Psoas muscle (tissue), 8 donors: Measurements from ENCODE around the gene BICDL1. TPM values are rescaled to one million over a fixed set of nuclear protein-coding genes. Genes with fewer than 3 reads are reported as not detected.
"Not testable (repeated sequence)": the region's sequence is repeated elsewhere in the genome, so short reads cannot be mapped to it uniquely, and the experiment has no call there.

ENCODE experiments used
- ATAC-seq, 4 donors: fragments of 200-7000 bp; cut with Tn5 transposase; one replicate each; pipeline ENCODE4 v1.9.1; 2020; ENCODE audit warnings: moderate library complexity in 3 of 4, mild to moderate bottlenecking in 2 of 4
- DNase-seq, 2 donors: peaks; one replicate each; pipeline ENCODE4 v3.0.0-alpha.2; 2020
- H3K27ac ChIP-seq: fragments of 200-600 bp; one replicate; pipeline ENCODE4 v1.8.0; 2022
- H3K27me3 ChIP-seq, 3 donors: fragments of 200-600 bp in 1 of 3; one replicate each; pipeline versions ENCODE4 v1.6.1 to v1.8.0; 2013 to 2022; ENCODE audit warnings: low read length in 2 of 3, mild to moderate bottlenecking in 2 of 3, moderate library complexity in 1 of 3; ENCODE audit not compliant: insufficient read depth in 3 of 3
- H3K36me3 ChIP-seq, 2 donors: fragments of 200-600 bp in 1 of 2; one replicate each; pipeline versions ENCODE4 v1.6.1 to v1.8.0; 2013 to 2022; ENCODE audit warnings: low read depth in 1 of 2, mild to moderate bottlenecking in 1 of 2, moderate library complexity in 1 of 2; ENCODE audit not compliant: insufficient read depth in 1 of 2
- H3K4me1 ChIP-seq: fragments of 200-600 bp; one replicate; pipeline ENCODE4 v1.8.0; 2022
- H3K4me3 ChIP-seq: fragments of 200-600 bp; one replicate; pipeline ENCODE4 v1.8.0; 2022; ENCODE audit warnings: mild to moderate bottlenecking
- H3K9me3 ChIP-seq: fragments of 200-600 bp; one replicate; pipeline ENCODE4 v1.8.0; 2022
- WGBS, 3 donors: extraction: QIAGEN DNeasy Blood & Tissue Kit; methylation state at CpG; one replicate each; pipeline versions ENCODE4 v1.1.6 to v1.1.7; 2013; 5-methylcytosine and 5-hydroxymethylcytosine counted together
- intact Hi-C, 2 donors: fragments of 100-400 bp; cut with DNase I; formaldehyde crosslinking; loops; one replicate each; pipeline versions ENCODE4 v1.11.0 to v1.14.2; 2022
- polyA plus RNA-seq, 3 donors: library from polyadenylated mRNA; stranded (reverse); fragments of 200-250 nt; gene quantifications; one replicate each; pipeline ENCODE4 v1.2.3, GENCODE V29; 2013
- total RNA-seq, 4 donors: library from RNA; stranded (reverse); fragmentation: NEBNext Ultra II Directional in 2 of 4; extraction: Animal tissue kit (Norgen Biotek cat#: 25700) in 2 of 4; gene quantifications; one replicate each; pipeline versions ENCODE4 v1.2.1 to v1.2.4, GENCODE V29; 2021 to 2023
- TF ChIP-seq, protein P1 (sequence below): fragments of 200-600 bp; IDR thresholded peaks from one replicate; pipeline ENCODE4 v1.8.0; 2022; ENCODE audit warnings: antibody characterized with exemption
- donor health status: healthy with polysubstance abuse.
- donor health status: DM: no; HTN: no; CAD: no; lungs with moderate emphysema.
- donor health status: Bipolar disorder and iron deficiency.
- donor health status: healthy.
- donor health status: DM: yes; HTN: yes; CAD: no.
- donor health status: DM: no; HTN: no; CAD: no.
- donor health status: DM: no; HTN: no; CAD: no.
- donor health status: DM: yes; HTN: yes; CAD: no.

BICDL1 gene
- total and polyA plus RNA-seq, 7 donors: 0.05 to 0.22 (median 0.11) TPM; not detected in 1

DNA sequence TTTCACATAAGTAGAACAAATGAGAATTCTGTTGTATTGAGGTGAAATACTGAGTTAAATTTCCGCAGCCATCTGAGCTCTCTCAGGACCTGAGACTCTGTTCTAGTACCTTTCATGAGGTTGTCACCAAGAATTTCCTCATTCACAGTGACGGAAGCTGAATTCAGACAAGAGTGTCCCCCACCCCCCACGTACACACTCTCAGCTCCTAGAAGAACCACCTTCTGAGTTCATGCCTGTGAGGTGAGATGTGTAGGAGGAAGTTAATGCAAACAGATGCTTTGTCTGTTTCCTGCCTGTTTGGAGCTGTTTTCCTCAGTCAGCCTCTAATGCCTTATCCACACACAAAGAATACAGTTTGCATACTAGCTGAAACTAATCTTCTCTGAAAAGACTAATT, 18.2 kb downstream of the BICDL1 start:
- intact Hi-C loops: no loop called here
- peaks cover 0 to 5% (median 3%) of the 10 kb centered on the region in 3 donors for H3K27me3 ChIP-seq
- no peak overlapping the region for H3K27ac ChIP-seq
- no peak for ATAC-seq
- no peak overlapping the region for H3K4me3 ChIP-seq
- WGBS, 3 donors: 44 to 63% (median 54%) methylated on average over 3 of the region's 3 CpGs
- no peaks in the 10 kb centered on the region for H3K4me1 ChIP-seq
- TF ChIP-seq, protein P1, sequence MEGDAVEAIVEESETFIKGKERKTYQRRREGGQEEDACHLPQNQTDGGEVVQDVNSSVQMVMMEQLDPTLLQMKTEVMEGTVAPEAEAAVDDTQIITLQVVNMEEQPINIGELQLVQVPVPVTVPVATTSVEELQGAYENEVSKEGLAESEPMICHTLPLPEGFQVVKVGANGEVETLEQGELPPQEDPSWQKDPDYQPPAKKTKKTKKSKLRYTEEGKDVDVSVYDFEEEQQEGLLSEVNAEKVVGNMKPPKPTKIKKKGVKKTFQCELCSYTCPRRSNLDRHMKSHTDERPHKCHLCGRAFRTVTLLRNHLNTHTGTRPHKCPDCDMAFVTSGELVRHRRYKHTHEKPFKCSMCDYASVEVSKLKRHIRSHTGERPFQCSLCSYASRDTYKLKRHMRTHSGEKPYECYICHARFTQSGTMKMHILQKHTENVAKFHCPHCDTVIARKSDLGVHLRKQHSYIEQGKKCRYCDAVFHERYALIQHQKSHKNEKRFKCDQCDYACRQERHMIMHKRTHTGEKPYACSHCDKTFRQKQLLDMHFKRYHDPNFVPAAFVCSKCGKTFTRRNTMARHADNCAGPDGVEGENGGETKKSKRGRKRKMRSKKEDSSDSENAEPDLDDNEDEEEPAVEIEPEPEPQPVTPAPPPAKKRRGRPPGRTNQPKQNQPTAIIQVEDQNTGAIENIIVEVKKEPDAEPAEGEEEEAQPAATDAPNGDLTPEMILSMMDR: no peak
- DNase-seq: no peak
- H3K36me3 ChIP-seq: no peaks in the 10 kb centered on the region
- no peaks in the 10 kb centered on the region for H3K9me3 ChIP-seq

DNA sequence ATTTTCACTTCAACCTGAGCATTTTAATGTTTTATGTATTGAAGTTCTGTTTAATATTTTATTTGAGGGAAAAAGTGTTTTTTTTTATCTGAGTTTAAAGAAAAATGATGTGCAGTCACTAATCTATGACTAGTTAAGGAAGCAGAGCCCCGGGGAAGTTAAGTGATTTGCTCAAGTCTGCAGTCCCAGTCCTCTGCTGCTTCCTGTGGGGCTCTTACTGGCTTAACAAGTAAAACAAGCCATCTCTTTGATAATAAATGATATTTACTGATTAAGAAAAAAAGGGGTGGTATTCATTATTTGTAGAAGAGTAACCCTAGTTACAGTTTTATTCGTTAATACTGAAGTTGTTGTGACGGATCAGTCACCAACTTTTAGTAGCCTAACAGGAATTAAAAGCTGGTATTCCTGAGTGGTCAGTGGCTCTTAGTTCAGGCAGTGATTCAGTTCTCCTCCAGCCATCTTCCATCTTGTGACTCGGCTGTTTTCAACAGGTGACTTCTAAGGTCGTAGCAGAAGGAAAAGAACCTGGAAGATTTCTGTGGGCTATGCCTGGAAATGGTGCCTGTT, 21.7 kb downstream of the BICDL1 start:
- H3K4me1 ChIP-seq: no peaks in the 10 kb centered on the region
- no peak overlapping the region for H3K4me3 ChIP-seq
- ATAC-seq (no peak), DNase-seq (no peak)
- intact Hi-C loops: no loop called here
- no peak overlapping the region for H3K27ac ChIP-seq
- H3K27me3 ChIP-seq: peaks cover 0 to 3% (median 0%) of the 10 kb centered on the region in 3 donors
- TF ChIP-seq, protein P1: no peak
- H3K36me3 ChIP-seq: no peaks in the 10 kb centered on the region
- no peaks in the 10 kb centered on the region for H3K9me3 ChIP-seq
- WGBS, 3 donors: 76 to 81% (median 77%) methylated on average over 5 of the region's 5 CpGs

DNA sequence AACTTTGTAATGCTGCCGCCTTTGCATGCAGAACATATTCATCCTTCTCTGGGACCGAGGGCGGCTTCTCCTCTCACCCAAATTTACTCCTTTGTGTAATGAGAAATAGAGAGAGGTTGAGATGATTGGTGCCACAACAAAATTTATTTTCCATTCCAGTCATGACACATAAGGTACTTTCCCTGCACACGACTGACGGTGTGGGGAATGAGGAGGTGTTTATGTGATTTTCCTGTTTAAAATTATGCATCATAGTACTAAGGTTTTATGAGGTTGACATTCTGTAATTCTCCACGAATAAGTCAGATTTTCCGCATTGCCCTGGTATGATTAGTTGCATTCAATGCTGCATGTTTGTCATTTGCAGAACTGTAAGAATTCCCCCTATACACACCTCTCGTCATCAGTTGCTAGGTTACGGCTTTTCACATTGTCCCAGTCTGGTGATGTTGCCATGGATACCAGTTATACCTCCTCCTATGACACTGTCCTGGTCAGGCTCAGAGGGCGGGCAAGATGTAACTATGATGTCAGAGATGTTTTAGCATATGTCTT, 23.1 kb downstream of the BICDL1 start:
- H3K27me3 ChIP-seq: peaks cover 0 to 3% (median 0%) of the 10 kb centered on the region in 3 donors
- no peak overlapping the region for H3K27ac ChIP-seq
- no peaks in the 10 kb centered on the region for H3K9me3 ChIP-seq
- TF ChIP-seq, protein P1: no peak
- DNase-seq (no peak), ATAC-seq (no peak)
- intact Hi-C loops: no loop called here
- WGBS, 3 donors: 49 to 55% (median 53%) methylated on average over 10 of the region's 10 CpGs
- no peak overlapping the region for H3K4me3 ChIP-seq
- no peaks in the 10 kb centered on the region for H3K36me3 ChIP-seq
- no peaks in the 10 kb centered on the region for H3K4me1 ChIP-seq

DNA sequence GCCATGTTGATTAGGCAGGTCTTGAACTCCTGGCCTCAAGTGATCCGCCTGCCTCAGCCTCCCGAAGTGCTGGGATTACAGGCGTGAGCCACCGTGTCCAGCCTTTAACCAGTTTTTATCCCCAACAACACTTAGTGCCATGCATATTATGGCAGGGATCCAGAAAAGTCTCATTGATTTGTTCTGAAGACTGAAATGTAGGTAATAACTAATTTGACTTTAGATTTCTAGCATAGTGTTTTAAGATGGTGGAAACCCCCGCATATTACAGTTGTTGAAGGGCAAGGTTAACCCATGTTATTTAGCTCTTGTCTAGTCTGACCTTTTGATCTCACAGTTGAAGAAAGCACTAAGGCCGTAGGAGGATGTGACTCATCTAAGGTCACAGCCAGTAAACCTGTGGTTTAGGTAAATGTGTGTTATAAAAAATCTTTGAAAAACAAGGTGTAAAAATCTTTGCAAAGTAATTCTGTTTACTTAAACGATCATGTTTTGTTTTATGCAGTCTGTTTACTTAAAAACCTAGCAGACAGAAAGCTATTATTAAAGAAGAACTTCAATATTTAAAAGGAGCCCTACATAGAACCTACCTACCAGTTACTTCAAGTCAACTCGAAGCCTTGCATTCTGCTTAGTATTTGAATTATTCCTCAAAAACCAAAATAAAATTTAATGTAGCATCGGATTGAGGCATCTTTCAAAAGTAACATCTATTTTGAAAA, 24.8 kb downstream of the BICDL1 start:
- H3K27me3 ChIP-seq: peaks cover 0 to 3% (median 0%) of the 10 kb centered on the region in 3 donors
- ATAC-seq (no peak), DNase-seq (no peak)
- no peak overlapping the region for H3K4me3 ChIP-seq
- intact Hi-C loops: no loop called here
- no peak overlapping the region for H3K27ac ChIP-seq
- 58 to 64% (median 59%) methylated on average over 9 of the region's 9 CpGs for WGBS, 3 donors
- H3K4me1 ChIP-seq: no peaks in the 10 kb centered on the region
- no peaks in the 10 kb centered on the region for H3K36me3 ChIP-seq
- H3K9me3 ChIP-seq: no peaks in the 10 kb centered on the region
- TF ChIP-seq, protein P1: no peak

DNA sequence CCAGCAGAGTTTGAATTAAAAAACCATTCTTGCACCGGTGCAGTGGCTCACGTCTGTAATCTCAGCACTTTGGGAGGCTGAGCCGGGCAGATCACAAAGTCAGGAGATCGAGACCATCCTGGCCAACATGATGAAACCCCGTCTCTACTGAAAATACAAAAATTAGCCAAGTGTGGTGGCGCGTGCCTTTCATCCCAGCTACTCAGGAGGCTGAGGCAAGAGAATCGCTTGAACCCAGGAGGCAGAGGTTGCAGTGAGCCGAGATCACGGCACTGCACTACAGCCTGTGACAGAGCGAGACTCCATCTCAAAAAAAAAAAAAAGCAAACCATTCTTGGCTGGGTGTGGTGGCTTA, 25.3 kb downstream of the BICDL1 start:
- not testable (repeated sequence) for H3K9me3 ChIP-seq, H3K27ac ChIP-seq, ATAC-seq

More for the DNA sequence above, 25.3 kb downstream of the BICDL1 start:
- H3K36me3 ChIP-seq, H3K4me1 ChIP-seq, H3K4me3 ChIP-seq, DNase-seq, intact Hi-C loops, H3K27me3 ChIP-seq: not testable (repeated sequence)
- 91 to 94% (median 94%) methylated on average over 11 of the region's 11 CpGs for WGBS, 3 donors
